Measurements from ENCODE around the gene CBX5. TPM values are rescaled to one million over a fixed set of nuclear protein-coding genes. Genes with fewer than 3 reads are reported as not detected.

The CBX5 gene
- total and polyA plus RNA-seq, 9 of the 15 experiments (the other 6 are each of a cell fraction or from before 2014, with no cell fraction given): 32.6 to 102 (median 59.2) TPM

- H3K4me3 ChIP-seq: no peak overlapping the region
- peaks cover 3% of the 10 kb centered on the region for H3K36me3 ChIP-seq (ENCODE audit: control insufficient read depth, insufficient read depth, low read length)
- peaks cover 58% of the 10 kb centered on the region for H3K79me2 ChIP-seq (ENCODE audit: control insufficient read depth, insufficient read depth, low read length)
- BruUV-seq (replicated peaks): no TSS peak
- peak; percentile 78 for FAIRE-seq
- peak overlapping the region; percentile 66 for H2AFZ ChIP-seq (ENCODE audit: low read depth, low read length)
- CTCF ChIA-PET (ENCODE audit: low intra/inter-chr PET ratio): no interaction called here
- H3K27ac ChIP-seq (ENCODE audit: extremely low read depth, low read depth, low read length): peak overlapping the region; percentile 74
- ATAC-seq: peak; percentile 48
- in situ Hi-C loops (cut with MboI) (no loop called here), intact Hi-C loops (cut with micrococcal nuclease) (loop anchor here (1.0 kb wide), 1 partner anchor 18 kb away; the partner anchor contains the start of genes CBX5 and HNRNPA1)
- POLR2A ChIA-PET: interaction anchor here (0.6 to 6.5 kb wide), 14 partner anchors 8 to 245 kb away, joined by 3 to 58 read pairs (median 3); partner anchors contain the start of genes CBX5 and HNRNPA1
- H3K4me1 ChIP-seq (replicated peaks in 1 of 2; ENCODE audit: control insufficient read depth in 2 of 2, insufficient read depth in 2 of 2, low read length in 2 of 2): peaks cover 33 to 42% of the 10 kb centered on the region in 2 experiments
- 1% methylated on average over 4 of the region's 4 CpGs for WGBS (ENCODE audit: insufficient coverage, low coverage, missing lambda C conversion rate)
- H3K4me2 ChIP-seq (ENCODE audit: insufficient read depth, low read length): peak overlapping the region; percentile 58
- H3K27me3 ChIP-seq (ENCODE audit: control insufficient read depth in 2 of 2, insufficient read depth in 2 of 2, low read length in 2 of 2): no peaks in the 10 kb centered on the region
- H3K9me3 ChIP-seq (replicated peaks; ENCODE audit: control insufficient read depth, insufficient read depth, low read depth, low read length): no peaks in the 10 kb centered on the region
- no peaks in the 10 kb centered on the region for H3K9me1 ChIP-seq (ENCODE audit: control insufficient read depth, insufficient read depth, low read length)
- peak in 2 of 4 experiments; percentile 44 to 74 for DNase-seq (ENCODE audit: extremely low read depth in 1 of 4, low spot score in 3 of 4)
- no peaks in the 10 kb centered on the region for H4K20me1 ChIP-seq (replicated peaks; ENCODE audit: control insufficient read depth, insufficient read depth, low read length)
- H3K9ac ChIP-seq (ENCODE audit: insufficient read depth in 1 of 2, low read depth in 2 of 2, low read length in 2 of 2): peak overlapping the region in 1 of 2 experiments; percentile 54; a peak in 2 of 4 replicates
- TF ChIP-seq ZNF639 (CRISPR knock-in tag; conservative IDR thresholded peaks at IDR 0.05 in 1 of 2, IDR thresholded peaks at IDR 0.05 in 1 of 2) (peak in 1 of 2 experiments; percentile 26; a peak in 1 of 4 replicates), NONO (IDR thresholded peaks at IDR 0.05; ENCODE audit: low read depth in 2 of 2, low read length in 1 of 2) (no peak), TEAD1 (CRISPR knock-in tag; IDR thresholded peaks at IDR 0.05) (peak in 1 of 2 experiments; percentile 91; a peak in 2 of 4 replicates), NR2C1 (IDR thresholded peaks at IDR 0.05) (peak; percentile 68; the same call in 1 of the 2 replicates), NR2C1 (tag; IDR thresholded peaks at IDR 0.05) (peak; percentile 84), CXXC5 (CRISPR knock-in tag; IDR thresholded peaks at IDR 0.05) (0 out of 2 replicates have a peak, but pooled peaks have one; percentile 12), CREB1 (IDR thresholded peaks at IDR 0.05) (0 out of 2 replicates have a peak, but pooled peaks have one; percentile 47), CREB1 (CRISPR knock-in tag; IDR thresholded peaks at IDR 0.05) (no peak), ZC3H4 (CRISPR knock-in tag; IDR thresholded peaks at IDR 0.05; ENCODE audit: borderline replicate concordance) (no peak), FOXK2 (conservative IDR thresholded peaks at IDR 0.05 in 1 of 2, IDR thresholded peaks at IDR 0.05 in 1 of 2; ENCODE audit: low read depth in 2 of 2) (0 out of 4 replicates have a peak, but pooled peaks of 1 of the 2 experiments have one; percentile 16), RFX7 (CRISPR knock-in tag; IDR thresholded peaks at IDR 0.05) (no peak), EP300 (IDR thresholded peaks at IDR 0.05; ENCODE audit: low read length) (0 out of 2 replicates have a peak, but pooled peaks have one; percentile 28), ZBTB33 (CRISPR knock-in tag; IDR thresholded peaks at IDR 0.05) (no peak), NCOA4 (IDR thresholded peaks at IDR 0.05; ENCODE audit: partially characterized antibody) (no peak), CTBP1 (IDR thresholded peaks at IDR 0.05; ENCODE audit: borderline replicate concordance) (peak; percentile 90), NUFIP1 (IDR thresholded peaks at IDR 0.05; ENCODE audit: partially characterized antibody) (no peak), ATF1 (CRISPR knock-in tag; IDR thresholded peaks at IDR 0.05) (no peak), ATF1 (tag; IDR thresholded peaks at IDR 0.05) (peak; percentile 82), SMARCC2 (IDR thresholded peaks at IDR 0.05; ENCODE audit: low read depth) (peak; percentile 44; the same call in 1 of the 2 replicates), LEF1 (IDR thresholded peaks at IDR 0.05) (peak; percentile 61; the same call in 1 of the 2 replicates), CEBPB (tag; IDR thresholded peaks at IDR 0.05) (peak; percentile 86)
Measured at GRCh38 chr12:54262403-54262925, 17.5 kb downstream of the CBX5 start.
